Raji (cell line): Measurements from ENCODE around the gene C9orf43.

Experiments
- POLR2A ChIP-seq: IDR thresholded peaks from 2 replicates; pipeline ENCODE4 v1.6.1; 2011; ENCODE audit warnings: low read depth, low read length, control low read depth; ENCODE audit not compliant: insufficient read depth

C9orf43 gene

DNA sequence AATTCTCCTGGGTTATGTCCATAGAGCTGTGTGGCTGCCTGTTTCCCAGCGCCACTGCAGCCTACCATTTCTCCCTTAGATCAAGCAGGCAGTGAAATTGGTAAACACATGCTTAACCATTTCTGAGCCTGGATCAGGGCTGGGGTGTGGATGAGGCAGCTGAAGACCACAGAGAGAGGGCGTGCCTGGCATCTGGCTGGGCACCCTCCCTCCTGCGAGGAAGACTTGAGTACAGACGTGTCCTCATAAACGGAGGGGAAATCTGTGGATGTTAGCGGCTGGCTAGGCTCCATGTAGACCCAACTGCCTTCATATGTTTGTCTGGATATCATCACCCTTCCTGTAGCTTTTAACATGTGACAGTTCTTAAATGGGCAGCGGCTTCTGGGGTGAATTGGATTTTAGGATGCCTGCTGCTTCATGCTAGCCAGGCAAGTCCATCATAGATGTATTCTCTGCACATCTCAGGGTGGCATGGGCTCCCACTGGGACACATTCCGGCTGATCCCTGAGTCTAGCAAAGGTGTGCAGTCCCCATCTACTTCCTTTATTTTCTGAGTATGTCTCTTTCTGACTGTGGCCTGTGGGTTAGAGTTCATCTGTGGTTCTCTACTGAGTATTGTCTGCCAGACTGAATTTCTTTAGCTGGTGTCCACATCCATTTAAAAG is 63.9 kb downstream of the C9orf43 start:
- no peak for TF ChIP-seq POLR2A

DNA sequence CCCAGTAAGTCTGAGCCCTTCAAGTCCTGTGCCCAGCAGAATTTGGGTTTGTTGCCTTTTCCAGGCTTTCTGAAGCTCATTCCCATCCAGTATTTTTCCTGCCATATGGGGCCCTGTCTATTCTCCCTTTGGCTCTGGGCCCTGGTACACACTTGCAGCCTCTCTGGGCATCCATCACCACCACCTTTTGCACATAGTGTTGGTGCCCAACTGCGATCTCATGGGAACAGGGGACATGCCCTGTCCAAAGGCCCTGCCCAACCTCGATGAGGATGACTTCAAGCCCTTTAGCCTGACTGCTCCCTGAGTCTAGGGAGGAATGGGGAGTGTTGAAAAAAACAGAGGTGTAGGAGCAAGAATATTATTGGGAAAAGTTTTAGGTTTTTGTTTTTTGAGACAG is 64.5 kb downstream of the C9orf43 start:
- no peak for TF ChIP-seq POLR2A

DNA sequence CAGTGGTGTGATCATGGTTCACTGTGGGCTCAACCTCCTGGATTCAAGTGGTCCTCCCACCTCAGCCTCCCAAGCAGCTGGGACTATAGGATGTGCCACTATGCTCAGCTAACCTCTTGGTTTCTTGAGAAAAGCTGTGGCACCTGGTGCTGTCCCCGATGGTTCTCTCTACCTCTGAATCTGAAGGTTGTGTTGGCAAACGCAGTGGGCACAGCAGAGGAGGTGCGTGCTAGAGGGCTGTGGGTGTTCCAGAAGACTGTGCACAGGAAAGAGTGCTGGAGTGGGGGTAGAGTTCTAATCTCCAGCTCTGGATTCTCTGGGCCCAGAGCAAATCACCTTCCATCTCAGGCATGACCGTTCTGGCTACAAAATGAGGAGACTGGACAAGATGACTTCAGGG is 65.4 kb downstream of the C9orf43 start:
- no peak for TF ChIP-seq POLR2A

DNA sequence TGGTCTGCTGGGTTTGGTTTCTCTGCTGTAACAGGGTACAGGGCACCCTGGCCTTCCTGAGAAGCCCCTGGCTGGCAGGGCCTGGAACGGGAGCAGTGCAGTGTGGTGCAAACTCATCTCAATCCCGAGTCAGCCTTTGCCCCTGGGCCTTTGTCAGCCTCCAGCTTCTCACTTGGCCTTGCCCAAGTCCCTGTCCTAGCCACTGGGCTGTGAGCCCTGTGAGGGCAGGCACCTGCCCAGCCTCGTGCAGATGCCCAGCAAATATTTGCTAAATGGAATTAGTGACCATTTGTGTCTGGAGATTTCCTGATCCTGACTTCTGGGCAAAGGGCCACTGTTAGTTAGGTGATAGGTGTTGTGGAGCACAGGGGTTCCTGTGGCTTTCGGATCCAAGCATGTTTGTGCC is 66.0 kb downstream of the C9orf43 start:
- TF ChIP-seq POLR2A: no peak

DNA sequence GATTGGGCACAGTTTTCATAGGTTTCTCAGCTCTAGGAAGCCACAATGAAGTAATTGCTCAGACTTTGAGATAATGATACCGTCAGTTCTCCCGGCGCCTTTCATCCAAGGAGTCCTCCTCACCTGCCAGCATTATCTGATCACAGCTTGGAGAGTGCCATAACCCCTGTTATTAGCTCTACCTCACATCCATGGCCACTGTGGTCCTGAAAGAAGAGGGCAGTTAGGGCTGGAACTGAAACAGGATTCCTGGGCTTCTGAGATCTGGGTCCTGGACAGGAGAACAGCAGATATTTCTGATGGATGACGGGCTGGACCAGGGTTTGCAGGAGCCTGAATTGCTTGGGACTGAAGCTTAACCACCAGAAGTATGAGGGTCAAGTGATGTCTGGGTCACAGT is 66.5 kb downstream of the C9orf43 start:
- TF ChIP-seq POLR2A: no peak

DNA sequence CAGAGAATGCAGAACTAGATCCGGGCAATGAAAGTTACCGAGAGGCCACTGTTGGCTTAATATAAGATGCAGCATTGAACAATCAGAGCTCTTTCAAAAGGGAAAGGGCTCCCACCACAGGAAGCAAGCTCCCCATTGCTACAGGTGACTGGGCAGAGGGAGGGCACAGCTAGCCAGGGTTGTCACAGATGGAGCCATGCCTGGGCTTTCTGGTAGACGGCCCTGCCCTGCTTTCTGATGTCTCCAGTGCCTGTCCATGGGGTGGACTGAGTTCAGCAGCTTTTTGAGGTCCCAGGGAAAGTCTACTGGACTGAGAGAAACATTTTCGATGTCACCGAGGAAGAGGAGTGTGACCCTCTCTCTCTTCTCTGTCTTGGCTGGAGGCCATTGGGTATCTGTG is 67.1 kb downstream of the C9orf43 start:
- no peak for TF ChIP-seq POLR2A

DNA sequence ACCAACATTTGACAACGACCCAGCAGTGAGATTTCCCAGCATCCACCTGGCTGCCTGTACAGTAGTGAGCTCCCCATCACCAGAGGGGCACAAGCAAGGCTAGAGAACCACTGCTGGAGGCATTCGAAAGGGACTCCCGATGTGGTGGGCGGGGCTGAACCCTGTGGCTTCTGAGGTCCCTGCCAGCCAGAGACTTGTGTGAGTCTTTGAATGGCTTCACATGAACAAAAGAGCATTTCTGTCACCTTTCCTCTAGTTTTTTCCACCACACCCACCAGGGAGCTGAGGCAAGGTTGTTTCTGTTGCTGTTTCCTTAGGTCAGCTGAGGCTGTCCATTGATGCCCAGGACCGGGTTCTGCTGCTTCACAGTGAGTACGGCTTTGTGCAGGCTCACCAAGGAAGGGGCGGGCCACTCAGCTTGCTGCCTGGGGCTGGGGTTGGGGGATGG is 68.7 kb downstream of the C9orf43 start:
- no peak for TF ChIP-seq POLR2A
